ENCODE data around the gene ADAMTSL3.
"Not testable (repeated sequence)": the region's sequence is repeated elsewhere in the genome, so short reads cannot be mapped to it uniquely, and the experiment has no call there.

ADAMTSL3 gene

DNA sequence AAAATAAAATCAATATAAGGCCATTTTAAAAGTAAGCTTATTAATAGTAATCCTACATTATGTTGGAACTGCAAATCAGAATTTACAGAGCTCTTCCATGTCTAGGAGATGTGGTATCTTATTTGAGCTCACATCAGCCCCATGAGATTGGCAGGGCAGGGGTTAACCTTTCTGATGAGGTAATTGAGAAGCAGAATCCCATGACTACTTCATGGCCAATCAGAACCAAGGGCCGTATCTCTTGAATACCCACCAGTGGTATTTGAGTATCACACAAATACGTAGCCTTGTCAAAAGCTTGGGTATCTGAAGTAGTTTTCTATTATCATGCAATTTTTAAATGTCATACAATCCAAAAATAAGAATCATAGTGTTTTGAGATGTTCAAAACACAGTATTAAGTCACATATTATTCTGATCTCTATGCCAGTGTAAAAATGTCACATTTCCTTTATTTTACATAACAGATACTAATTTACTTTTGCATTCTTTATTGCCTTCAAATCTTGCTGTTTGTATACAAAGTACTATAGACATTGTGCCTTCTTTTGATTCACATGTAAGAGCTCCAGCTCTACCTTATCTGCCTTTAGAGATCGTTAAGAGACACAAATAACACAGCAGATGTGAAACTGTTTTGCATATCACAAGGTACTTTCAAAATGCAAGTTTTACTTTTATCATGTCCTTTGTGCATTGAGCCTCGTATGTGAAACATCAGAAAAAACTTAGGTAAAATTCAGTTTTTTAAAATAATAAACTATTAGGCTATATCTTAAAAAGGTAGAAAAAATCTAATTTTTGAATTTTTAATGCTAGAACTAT is 329.9 kb downstream of the ADAMTSL3 start:
- DNase-seq = no peak

DNA sequence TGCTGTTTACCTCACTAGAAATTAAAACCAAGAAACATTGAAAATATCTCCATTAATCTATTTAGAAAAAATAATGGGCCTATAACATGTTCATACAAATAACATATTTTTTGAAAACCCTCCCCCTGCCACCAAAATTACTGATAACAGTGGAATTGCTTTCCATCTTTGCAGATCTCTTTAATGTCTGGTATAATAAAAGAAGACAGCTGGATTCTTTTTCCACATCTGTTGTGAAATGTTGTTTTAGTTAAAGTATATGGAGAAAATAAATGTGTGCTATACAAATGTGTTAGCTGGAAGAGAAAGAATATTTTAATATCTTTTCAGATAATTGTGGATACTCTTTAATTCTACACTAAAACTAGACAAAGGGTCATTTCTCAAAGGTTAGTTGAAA is 330.7 kb downstream of the ADAMTSL3 start:
- DNase-seq = no peak

DNA sequence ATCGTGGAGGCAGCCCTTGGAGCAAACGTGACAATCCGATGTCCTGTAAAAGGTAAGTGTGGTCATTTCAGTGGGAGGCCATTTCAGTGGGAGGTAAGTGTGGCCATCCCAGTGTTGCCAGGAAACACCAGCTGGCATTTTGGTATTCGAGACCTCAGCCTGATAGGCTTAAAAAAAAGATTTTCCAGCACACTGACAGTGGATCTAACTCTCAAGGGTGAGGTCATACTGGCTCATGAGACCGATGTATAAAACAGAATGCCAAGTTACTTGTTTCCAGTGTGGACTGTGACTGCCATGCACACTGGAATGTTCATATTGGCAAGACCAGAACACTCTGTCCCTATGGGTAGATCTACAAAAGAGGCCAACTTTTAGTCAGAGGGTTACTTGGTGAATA is 337.2 kb downstream of the ADAMTSL3 start:
- DNase-seq = no peak

DNA sequence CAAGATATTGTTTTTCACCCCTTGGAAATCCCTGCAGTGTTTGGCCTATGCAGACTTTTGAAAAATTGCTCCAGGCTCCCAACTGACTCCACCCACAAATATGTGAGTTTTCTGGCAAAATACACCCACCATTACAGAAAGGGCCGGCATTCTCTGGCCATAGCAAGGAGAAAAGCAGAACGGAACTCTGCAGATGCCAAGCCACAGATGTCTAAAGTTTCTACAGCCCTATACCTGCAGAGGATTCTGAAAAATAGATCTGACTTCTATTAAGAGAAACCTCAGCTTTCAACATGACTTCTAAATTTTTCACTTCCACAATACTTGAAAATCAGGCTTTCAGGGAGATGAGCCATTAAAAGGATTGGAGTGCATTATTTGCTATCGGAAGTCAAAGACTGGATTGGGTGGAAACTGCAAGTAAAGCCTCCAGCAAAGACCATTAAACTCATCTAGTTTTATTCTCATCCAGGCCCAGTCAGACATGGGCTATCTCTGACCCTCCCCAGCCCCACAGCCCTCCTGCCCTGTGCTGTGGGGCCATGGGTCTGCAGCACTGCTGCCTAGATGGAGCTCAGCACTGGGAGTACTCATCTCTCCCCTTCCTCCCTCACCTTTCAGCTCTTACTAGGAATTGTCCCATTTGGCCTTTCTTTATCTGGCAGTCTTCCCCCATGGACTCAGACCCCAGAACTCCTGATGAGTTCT is 338.6 kb downstream of the ADAMTSL3 start:
- DNase-seq = no peak

DNA sequence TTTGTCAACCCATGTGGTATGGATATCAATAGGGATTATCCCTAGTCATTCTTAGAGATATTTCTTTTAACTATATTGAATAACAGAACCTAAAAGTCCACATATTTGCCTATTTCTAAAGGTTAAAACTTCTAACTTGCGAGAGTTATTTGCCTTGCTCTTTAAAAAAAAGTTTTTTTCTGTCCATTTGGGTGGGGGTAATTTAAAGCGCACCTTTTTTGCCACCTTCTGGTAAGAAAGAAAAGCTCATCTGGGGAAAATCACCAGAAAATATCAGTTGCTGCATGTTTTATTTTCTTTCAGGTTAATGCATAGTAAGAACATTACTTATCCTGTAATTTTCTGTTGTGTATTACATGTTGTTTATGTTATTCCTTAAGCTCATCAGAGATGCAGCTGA is 339.7 kb downstream of the ADAMTSL3 start:
- no peak for DNase-seq

DNA sequence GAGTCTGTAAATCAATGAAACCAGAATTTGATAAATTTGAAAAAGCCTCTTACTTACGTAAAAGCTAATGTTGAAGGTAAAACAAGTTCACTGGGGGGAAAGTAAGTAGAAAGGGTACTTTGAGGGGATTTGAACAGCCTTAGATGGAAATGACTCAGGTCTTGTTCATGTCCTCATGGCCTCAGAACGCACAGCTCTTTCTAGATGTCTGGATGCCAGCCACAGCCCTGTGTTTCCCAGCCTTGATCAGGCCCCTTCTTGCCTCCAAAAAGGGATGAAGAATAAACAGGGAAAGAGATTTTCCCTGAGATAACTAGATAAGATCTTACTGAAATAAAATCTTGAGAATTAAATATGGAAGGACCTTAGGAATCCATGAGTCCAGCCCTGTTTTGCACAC is 344.6 kb downstream of the ADAMTSL3 start:
- DNase-seq = no peak

DNA sequence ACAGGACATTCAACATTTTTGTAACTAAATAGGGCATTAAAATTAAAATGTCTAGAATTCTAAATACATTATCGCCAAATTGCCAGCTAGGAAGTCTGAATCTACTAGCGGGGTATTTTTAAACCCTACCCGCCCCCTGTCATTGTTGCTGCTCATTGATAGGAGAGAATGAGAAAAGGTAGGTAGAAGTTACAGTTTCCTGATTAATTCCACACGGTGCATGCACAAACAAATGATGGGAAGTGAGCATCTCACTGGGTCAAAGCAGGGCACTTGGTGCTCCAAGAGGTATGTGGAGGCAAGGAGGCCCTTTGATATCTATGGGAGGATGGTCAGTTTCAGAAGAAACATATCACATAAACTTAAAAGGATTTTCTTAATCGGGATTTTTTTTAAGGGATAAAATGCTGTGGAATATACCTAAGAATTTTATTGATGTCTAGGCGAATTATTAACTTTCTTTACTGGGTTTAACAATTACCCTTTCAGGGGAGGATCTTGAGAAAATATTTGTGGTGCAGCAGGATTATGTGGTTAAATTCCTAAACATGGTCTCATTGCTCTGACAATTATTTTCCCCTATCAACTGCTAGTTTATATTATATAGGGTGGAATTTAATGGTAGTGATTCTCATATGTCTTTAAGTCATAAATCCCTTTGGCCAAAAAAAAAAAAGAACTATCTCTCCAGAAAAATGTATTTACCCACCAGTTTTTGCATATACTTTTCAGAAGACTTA is 345.6 kb downstream of the ADAMTSL3 start:
- no peak for DNase-seq

DNA sequence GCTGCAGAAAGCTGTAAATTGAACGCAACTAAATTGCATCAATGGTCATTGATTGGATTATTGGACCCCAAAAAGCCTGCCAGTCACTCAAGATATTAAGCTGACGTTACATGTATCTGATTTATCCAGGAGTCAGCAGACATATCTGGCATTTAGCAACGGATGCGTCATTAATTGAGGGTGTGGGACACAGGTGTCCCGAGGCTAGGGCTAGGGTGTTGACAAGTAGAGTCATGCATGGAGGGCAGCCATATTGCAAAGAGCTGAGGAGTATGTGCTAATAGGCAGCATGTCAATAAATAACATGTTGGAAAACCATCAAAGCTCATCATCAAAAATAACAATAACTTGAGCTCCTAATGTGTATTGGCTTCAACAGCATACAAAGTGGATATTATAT is 347.1 kb downstream of the ADAMTSL3 start:
- DNase-seq = no peak

DNA sequence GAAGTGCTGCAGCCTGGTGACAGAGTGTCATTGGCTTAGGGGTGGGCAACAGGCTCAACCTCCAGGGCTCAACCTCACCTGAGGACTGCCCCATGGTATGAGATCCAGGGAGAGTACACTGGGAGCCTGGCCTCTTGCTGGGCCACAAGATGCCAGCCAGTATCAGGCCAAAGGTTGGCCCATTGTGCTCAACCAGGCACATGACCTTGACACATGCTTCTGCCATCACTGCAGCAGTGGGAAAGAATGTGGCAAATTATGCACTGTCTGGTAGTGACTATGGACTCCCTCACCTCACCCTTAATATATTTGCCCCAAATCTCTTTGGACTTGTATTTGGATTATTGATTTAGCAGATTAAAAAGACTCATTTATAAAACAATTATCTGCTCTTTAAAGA is 347.7 kb downstream of the ADAMTSL3 start:
- DNase-seq = no peak

DNA sequence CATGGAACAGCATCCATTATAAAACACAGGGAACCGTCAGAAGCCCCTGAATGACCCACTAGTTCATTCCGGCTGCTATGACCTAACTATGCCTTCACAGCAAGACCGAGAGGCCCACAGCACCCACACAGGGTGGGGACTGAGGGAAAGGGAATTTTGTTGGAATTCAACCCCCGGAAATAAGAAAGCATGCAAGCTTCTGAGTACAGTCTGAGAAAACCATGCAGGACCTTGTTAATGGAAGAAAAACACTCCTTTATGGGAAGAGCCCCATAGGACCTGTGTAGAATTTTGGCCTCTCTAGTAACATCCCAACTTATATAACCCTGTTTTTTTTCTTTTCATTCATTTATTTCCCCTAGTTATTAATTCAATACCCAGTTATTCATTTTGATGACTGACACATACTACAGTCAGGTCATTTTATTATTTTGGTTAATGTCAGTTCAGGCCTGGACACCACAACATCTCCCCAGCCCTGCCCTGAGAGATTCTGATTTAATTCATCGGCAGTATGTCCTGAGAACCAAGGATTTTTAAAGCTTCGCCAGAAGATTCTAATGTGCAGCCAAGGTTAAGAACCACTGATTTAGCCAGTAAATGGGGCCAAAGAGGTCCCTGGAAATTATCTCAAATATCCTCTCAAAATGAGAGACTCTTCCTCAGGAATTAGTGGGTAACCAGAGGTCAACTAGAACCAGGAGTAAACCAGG is 350.0 kb downstream of the ADAMTSL3 start:
- DNase-seq = no peak

DNA sequence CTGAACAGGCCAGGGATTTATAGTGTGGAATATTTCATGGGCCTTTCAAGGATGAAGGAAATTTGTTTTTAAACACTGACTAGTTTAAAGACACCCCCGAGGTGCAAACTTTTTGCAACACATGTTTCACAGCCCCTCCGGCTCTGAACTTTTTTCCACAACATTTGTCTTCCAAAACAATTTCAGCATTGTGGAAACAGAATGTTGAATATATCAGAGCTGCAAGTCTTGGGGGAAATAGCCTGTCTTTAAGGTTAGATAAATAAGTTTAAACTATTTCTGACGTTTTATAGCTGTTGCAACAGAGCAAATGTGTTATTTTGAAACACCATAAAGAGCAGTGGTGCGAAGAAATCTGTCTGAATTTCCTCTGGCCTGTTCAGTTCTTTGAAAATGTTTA is 352.5 kb downstream of the ADAMTSL3 start:
- no peak for DNase-seq

DNA sequence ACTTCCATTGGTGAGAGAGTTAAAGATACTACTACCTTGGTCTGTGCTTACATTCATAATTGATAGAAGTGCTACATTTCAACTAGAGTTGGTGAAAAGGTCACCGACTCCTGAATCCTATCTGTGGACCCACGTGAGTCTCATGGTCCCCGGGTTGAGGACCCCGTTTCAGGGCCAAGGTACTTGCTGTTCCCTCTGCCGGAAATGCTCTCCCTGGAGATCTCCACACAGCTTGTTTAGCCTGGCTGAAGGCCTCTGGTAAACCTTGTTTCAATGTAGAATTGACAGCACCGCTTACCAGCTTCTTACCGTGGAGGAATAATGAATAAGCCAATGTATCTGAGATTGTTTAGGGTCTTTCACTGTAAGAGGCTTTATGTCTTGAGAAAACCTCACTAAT is 355.7 kb downstream of the ADAMTSL3 start:
- no peak for DNase-seq

DNA sequence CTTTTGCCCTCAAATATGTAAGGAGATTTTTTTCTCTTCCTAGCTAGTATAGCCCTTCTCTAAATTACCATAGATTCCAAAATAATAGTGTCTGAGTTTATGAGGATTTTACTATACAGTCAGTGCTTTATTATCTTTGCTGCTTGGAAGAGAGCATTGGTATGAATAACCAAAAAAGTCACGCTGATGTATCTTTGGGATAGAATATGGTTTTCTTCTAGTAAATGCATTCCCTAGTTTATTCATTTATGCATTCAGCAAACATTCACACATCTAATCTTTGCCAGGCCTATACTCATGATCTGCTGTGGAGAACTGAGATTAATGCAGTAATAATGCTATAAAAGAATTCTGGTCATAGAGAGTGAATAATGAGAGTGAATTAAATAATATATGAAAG is 356.3 kb downstream of the ADAMTSL3 start:
- no peak for DNase-seq

DNA sequence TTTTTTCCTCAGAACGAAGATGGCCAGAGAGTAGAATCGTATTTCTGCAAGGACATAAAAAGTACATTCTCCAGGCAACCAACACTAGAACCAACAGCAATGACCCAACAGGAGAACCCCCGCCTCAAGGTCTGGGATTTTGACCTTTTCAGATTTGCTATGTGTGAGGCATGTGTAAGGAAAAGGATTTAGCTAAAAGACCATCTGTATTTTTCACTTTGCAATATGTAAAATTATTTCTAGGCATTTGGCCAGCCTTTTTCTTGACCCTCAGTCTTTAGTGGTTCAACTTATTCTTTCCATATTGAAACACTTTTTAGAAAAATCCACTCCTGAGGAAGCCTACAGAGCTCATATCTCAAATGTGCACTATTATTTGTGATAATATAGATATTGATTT is 362.4 kb downstream of the ADAMTSL3 start:
- no peak for DNase-seq

DNA sequence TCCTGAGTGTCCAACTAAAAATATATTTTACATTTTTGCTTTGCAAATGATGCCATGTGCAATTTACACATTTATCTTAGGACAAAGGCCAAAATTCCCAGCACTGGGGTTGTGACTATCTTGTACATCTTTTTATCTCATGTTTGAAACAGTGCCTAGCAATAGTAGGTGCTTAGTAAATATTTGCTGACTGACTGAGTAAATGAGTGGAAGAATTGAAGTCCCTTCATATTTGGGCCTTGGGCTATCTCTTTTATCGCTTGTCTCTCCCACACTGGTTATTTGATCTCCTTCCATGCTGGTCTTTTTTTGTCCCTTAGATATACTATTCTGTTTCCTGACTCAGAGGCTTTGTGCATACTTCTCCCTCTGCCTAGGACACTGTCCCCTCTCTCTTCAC is 368.6 kb downstream of the ADAMTSL3 start:
- no peak for DNase-seq

DNA sequence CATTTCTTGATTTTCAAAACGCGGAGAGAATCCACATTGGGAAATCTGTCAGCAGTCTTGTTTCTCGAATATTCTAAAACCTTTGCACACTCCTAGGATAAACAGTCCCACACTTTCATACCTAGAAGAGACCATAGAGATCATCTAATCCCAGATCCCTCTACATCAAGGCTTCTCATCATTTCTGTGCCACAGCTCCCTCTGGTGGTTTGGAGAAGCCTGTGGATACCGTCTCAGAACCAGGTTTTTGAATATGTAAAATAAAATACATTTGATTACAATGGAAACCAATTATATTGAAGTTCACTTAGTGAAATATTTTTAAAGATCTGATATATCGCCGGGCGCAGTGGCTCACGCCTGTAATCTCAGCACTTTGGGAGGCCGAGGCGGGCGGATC is 369.7 kb downstream of the ADAMTSL3 start:
- no peak for DNase-seq

DNA sequence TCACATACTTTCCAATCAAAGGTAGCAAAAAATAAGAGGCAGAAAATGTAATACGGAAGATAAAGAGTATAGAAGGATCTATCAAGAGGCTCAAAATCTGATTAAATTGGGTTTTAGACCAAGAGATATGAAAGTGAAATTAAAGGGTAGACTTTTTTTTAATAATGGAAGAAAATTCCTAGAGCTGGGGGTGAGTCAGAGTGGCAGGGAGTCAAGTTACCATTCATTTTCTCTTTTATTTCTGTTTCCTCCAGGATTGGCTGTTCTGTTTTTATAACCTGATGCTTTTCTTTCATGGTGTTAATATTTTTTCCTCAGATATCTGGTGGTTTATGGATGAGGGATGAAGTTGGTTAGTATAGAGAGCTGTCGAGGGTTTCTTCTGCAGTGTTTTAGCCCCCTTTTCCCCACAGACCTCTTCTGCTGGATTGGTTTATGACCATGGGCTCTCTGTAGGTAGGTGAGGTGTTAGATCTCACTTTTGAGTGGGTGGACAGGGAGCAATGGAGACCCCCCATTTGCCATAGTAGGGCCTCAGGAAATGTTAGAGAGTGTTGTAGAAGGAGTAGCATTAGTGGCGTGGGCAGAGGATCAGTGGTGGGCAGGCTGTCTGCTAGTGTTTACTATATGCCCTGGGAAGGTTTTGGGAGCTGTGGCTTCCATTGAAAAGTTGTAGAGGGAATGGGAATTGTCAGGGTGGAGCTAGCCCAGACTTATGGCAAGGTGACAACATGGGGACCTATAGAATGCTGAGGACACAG is 380.1 kb downstream of the ADAMTSL3 start:
- DNase-seq = no peak

DNA sequence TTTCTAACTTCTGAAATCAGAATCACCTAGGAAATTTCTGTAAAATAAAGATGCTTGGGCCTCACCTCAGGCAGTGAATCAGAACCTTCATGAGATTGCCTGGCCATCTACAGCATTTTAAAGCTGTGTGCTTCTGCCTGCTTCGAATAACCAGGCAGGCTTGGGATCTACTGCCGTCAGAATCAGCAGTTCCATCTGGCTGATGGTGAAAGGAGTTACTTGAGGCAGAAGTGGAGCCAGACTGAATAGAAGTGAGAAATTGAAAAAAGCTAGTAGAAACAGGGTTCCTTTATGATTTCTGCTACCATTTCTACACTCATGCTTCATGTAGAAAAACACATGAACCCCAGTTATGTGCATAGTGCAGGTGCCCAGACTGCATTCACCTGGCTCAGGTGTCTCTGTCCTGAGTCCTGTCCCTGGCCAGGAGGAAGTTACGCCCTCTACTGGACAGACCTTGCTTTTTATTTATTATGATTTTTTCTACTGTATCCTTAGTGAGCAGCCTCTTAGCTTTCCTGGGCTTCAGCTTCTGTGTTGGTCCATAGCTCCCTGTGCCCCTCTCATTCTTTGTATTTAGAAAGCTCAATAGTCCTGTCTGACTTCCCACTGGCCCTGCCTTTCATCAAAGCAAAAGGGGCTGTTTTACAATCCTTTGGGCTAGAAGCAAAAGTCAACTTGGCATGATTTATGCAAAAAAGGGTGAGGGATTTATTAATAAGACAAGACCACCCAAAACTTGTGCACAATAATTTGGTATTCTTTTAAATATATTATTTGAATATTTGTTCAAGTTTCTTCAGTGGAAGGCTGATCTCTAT is 380.9 kb downstream of the ADAMTSL3 start:
- DNase-seq = no peak

DNA sequence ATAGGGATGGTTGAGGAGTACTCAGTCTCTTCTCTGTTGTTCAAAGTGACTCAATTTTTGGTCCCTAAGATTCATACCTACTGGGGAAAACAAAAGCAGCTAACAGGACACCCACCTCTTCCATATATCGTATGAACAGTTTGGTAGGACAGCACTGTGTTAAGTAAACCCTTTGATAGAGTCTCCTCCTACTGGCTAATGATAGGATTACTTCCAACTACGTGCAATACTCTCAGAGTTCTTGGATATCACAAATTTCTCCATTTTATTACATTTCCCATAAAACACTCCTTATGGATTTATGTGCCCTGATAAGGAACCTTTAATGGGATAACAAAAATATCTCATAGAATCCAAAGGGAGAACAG is 381.5 kb downstream of the ADAMTSL3 start:
- peak; percentile 1 for DNase-seq

DNA sequence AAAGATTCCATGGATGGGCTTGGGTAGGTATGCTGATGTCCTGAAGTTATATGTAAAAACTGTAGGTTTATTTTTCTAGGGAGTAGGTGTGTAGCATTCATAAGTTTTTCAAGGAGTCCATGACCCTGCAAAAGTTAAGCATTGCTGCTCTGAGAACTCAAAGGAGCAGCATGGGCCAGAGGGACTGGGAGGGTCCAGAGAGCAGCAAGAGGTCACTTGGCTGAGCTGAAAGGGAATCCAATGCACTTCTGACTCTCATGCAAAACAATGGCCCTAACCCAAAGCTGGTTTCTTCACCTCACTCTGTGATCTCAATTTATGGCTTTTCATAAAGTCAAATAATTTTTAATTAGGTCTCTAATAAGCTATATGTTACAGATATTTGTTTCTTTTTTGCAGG is 383.4 kb downstream of the ADAMTSL3 start:
- no peak for DNase-seq

DNA sequence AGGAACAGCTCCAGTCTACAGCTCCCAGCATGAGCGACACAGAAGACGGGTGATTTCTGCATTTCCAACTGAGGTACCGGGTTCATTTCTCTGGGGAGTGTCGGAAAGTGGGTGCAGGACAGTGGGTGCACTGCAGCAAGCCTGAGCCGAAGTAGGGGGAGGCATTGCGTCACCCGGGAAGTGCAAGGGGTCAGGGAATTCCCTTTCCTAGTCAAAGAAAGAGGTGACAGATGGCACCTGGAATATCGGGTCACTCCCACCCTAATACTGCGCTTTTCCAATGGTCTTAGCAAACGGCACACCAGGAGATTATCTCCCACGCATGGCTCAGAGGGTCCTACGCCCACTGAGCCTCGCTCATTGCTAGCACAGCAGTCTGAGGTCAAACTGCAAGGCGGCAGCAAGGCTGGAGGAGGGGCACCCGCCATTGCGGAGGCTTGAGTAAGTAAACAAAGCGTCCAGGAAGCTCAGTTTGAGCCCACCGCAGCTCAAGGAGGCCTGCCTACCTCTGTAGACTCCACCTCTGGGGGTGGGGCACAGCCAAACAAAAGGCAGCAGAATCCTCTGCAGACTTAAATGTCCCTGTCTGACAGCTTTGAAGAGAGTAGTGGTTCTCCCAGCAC is 388.6 kb downstream of the ADAMTSL3 start:
- DNase-seq = not testable (repeated sequence)
